KMS-11 (cell line): ENCODE measurements around the gene CDKN2C.

Experiments used
- H2AFZ ChIP-seq: fragments of 200-600 bp; sonication (generic); 2 replicates; pipeline ENCODE4 v1.6.1; 2016; ENCODE audit warnings: antibody characterized with exemption, mixed run types, low read depth
- H3K27ac ChIP-seq: fragments of 200-600 bp; sonication (generic); 2 replicates; pipeline ENCODE4 v1.6.1; 2016; ENCODE audit warnings: mild to moderate bottlenecking, mixed run types
- H3K27me3 ChIP-seq: fragments of 200-600 bp; sonication (generic); 2 replicates; pipeline ENCODE4 v1.6.1; 2017; ENCODE audit warnings: mild to moderate bottlenecking, low read depth, mixed run types, moderate library complexity; ENCODE audit not compliant: insufficient read depth
- H3K36me3 ChIP-seq: fragments of 200-600 bp; sonication (generic); 2 replicates; pipeline ENCODE4 v1.6.1; 2017; ENCODE audit warnings: mild to moderate bottlenecking, mixed run types; ENCODE audit not compliant: insufficient read depth
- H3K4me1 ChIP-seq: fragments of 200-600 bp; sonication (generic); 2 replicates; pipeline ENCODE4 v1.6.1; 2016; ENCODE audit warnings: mild to moderate bottlenecking, low read depth, mixed run types; ENCODE audit not compliant: poor library complexity, severe bottlenecking
- H3K4me2 ChIP-seq: fragments of 200-600 bp; sonication (generic); 2 replicates; pipeline ENCODE4 v1.7.0; 2016; ENCODE audit warnings: mild to moderate bottlenecking, mixed run types
- H3K4me3 ChIP-seq: fragments of 200-600 bp; sonication (generic); IDR thresholded peaks from 2 replicates; pipeline ENCODE4 v1.6.1; 2017; ENCODE audit warnings: low read depth, low read length, mixed read lengths; ENCODE audit not compliant: insufficient read depth
- H3K79me2 ChIP-seq: fragments of 200-600 bp; sonication (generic); 2 replicates; pipeline ENCODE4 v1.6.1; 2016; ENCODE audit warnings: low read depth, mixed run types; ENCODE audit not compliant: insufficient read depth
- H3K9ac ChIP-seq: fragments of 200-600 bp; sonication (generic); 2 replicates; pipeline ENCODE4 v1.6.1; 2016; ENCODE audit warnings: mild to moderate bottlenecking, mixed run types
- H4K20me1 ChIP-seq: fragments of 200-600 bp; sonication (generic); 2 replicates; pipeline ENCODE4 v1.6.1; 2016; ENCODE audit warnings: mild to moderate bottlenecking, mixed run types; ENCODE audit not compliant: insufficient read depth
- TF ChIP-seq, protein P1 (sequence below): fragments of 200-600 bp; sonication (generic); conservative IDR thresholded peaks from 2 replicates; pipeline ENCODE4 v1.6.1; 2017; ENCODE audit warnings: low read depth, mild to moderate bottlenecking, antibody characterized with exemption, low read length, moderate library complexity, mixed read lengths

The CDKN2C gene

GRCh38 chr1:50959303-50959912 lies 10.6 kb upstream of the CDKN2C start:
- peak overlapping the region; percentile 35; the same call in 1 of the 2 replicates for H3K9ac ChIP-seq
- no peak overlapping the region for H2AFZ ChIP-seq
- no peaks in the 10 kb centered on the region for H3K4me1 ChIP-seq
- H4K20me1 ChIP-seq = no peaks in the 10 kb centered on the region
- H3K4me3 ChIP-seq = no peak overlapping the region
- TF ChIP-seq, protein P1, sequence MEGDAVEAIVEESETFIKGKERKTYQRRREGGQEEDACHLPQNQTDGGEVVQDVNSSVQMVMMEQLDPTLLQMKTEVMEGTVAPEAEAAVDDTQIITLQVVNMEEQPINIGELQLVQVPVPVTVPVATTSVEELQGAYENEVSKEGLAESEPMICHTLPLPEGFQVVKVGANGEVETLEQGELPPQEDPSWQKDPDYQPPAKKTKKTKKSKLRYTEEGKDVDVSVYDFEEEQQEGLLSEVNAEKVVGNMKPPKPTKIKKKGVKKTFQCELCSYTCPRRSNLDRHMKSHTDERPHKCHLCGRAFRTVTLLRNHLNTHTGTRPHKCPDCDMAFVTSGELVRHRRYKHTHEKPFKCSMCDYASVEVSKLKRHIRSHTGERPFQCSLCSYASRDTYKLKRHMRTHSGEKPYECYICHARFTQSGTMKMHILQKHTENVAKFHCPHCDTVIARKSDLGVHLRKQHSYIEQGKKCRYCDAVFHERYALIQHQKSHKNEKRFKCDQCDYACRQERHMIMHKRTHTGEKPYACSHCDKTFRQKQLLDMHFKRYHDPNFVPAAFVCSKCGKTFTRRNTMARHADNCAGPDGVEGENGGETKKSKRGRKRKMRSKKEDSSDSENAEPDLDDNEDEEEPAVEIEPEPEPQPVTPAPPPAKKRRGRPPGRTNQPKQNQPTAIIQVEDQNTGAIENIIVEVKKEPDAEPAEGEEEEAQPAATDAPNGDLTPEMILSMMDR = no peak
- H3K79me2 ChIP-seq = peaks cover 44% of the 10 kb centered on the region; the same call in 1 of the 2 replicates
- no peaks in the 10 kb centered on the region for H3K36me3 ChIP-seq
- H3K27ac ChIP-seq = peak overlapping the region; percentile 35; the same call in 1 of the 2 replicates
- no peaks in the 10 kb centered on the region for H3K27me3 ChIP-seq
- H3K4me2 ChIP-seq = peak overlapping the region; percentile 63; the same call in 1 of the 2 replicates

- Histone ChIP-seq H3K4me2 (peak within 1 kb of the TSS; percentile 63; the same call in 1 of the 2 replicates), H3K36me3 (no peaks in the 10 kb centered on the region), H3K79me2 (peaks cover 38% of the 10 kb centered on the region; the same call in 1 of the 2 replicates), H4K20me1 (no peaks in the 10 kb centered on the region), H3K27me3 (no peaks in the 10 kb centered on the region), H3K4me3 (no peak within 1 kb of the TSS), H3K9ac (peak within 1 kb of the TSS; percentile 41; the same call in 1 of the 2 replicates), H3K4me1 (no peaks in the 10 kb centered on the region), H3K27ac (peak within 1 kb of the TSS; percentile 67), H2AFZ (no peak within 1 kb of the TSS)
- TF ChIP-seq, protein P1 = no peak
Observed at GRCh38 chr1:50959913-50960844, 9.9 kb upstream of the CDKN2C start, which contains the start of gene FAF1. FAF1 (minus strand) TSS chr1:50960267; CDS start chr1:50959811, 456 bp downstream.

DNA sequence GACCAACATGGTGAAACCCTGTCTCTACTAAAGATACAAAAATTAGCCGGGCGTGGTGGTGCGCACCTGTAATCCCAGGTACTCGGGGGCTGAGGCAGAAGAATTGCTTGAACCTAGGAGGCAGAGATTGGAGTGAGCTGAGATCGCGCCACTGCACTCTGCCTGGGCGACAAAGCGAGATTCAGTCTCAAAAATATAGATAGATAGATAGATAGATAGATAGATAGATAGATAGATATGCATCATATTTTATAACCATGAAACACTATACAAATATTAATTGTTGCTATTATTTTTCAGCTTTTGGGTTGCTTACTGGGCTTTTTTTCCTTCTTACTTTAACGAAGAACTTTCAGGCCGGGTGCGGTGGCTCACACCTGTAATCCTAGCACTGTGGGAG lies 5.2 kb upstream of the CDKN2C start:
- H3K27me3 ChIP-seq = no peaks in the 10 kb centered on the region
- H3K36me3 ChIP-seq = no peaks in the 10 kb centered on the region
- no peak overlapping the region for H3K27ac ChIP-seq
- H3K4me3 ChIP-seq = no peak overlapping the region
- H3K79me2 ChIP-seq = peaks cover 35% of the 10 kb centered on the region
- no peak overlapping the region for H3K9ac ChIP-seq
- no peak overlapping the region for H2AFZ ChIP-seq
- no peaks in the 10 kb centered on the region for H3K4me1 ChIP-seq
- H3K4me2 ChIP-seq = no peak overlapping the region
- TF ChIP-seq, protein P1 = no peak
- H4K20me1 ChIP-seq = no peaks in the 10 kb centered on the region

GRCh38 chr1:50966991-50967390 lies 3.1 kb upstream of the CDKN2C start:
- Histone ChIP-seq H3K79me2 (peaks cover 52% of the 10 kb centered on the region), H3K4me2 (peak overlapping the region; percentile 54), H3K4me3 (no peak overlapping the region), H3K36me3 (no peaks in the 10 kb centered on the region), H3K27me3 (no peaks in the 10 kb centered on the region), H3K4me1 (no peaks in the 10 kb centered on the region), H2AFZ (no peak overlapping the region), H3K27ac (peak overlapping the region; percentile 99), H3K9ac (peak overlapping the region; percentile 98), H4K20me1 (no peaks in the 10 kb centered on the region)
- TF ChIP-seq, protein P1 = no peak
